Posterior cingulate gyrus (tissue), 11 donors: Measurements from ENCODE around the gene MSL1.

Experiments
- DNase-seq, 10 donors: peaks; one replicate each; pipeline versions ENCODE4 v3.0.0 to v3.0.0-alpha.2; 2020 to 2021; ENCODE audit warnings: mixed read lengths in 3 of 10
- intact Hi-C: fragments of 100-400 bp; cut with DNase I; formaldehyde crosslinking; loops from one replicate; pipeline ENCODE4 v1.15.1; 2023

The MSL1 gene

GRCh38 chr17:40090237-40091119 is 31.3 kb upstream of the MSL1 start:
- DNase-seq, result no peak
- intact Hi-C loops, result no loop called here

GRCh38 chr17:40091691-40092397 is 29.9 kb upstream of the MSL1 start:
- intact Hi-C loops, result no loop called here
- DNase-seq, result peak in 1 of 10 donors; percentile 78

GRCh38 chr17:40092581-40092980 is 29.2 kb upstream of the MSL1 start:
- peak in 2 of 10 donors; percentile 66 to 91 for DNase-seq
- intact Hi-C loops, result no loop called here

GRCh38 chr17:40093005-40093579 is 28.7 kb upstream of the MSL1 start:
- intact Hi-C loops, result no loop called here
- peak in 2 of 10 donors; percentile 85 to 90 for DNase-seq

GRCh38 chr17:40093580-40094201 is 28.1 kb upstream of the MSL1 start:
- intact Hi-C loops, result no loop called here

DNA sequence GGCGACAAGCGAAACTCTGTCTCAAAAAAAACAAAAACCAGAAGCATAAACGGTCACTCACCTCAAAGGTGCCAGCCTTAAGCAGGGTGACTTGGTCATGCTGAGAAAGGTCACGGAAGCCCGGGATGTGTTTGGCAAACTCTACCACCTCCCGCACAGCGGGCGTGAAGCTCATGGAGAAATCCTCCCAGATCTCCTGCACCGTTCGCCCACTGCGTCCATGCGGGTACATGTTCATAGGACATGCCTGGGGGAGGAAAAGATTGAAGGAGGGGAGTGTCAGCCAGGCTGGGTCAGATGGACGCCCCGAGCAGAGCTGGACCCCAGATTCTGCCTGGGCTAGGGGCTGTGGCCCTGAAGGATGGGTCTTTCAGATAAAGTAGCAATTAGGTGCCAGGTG is 26.9 kb upstream of the MSL1 start:
- intact Hi-C loops, result no loop called here
- no peak for DNase-seq

More at GRCh38 chr17:40093580-40094201, 28.1 kb upstream of the MSL1 start:
- DNase-seq, result no peak

GRCh38 chr17:40095351-40095943 is 26.3 kb upstream of the MSL1 start:
- intact Hi-C loops, result no loop called here

GRCh38 chr17:40095944-40096791 is 25.6 kb upstream of the MSL1 start:
- no peak for DNase-seq
- intact Hi-C loops, result no loop called here

More at GRCh38 chr17:40095351-40095943, 26.3 kb upstream of the MSL1 start:
- peak in 1 of 10 donors; percentile 82 for DNase-seq

GRCh38 chr17:40097087-40097486 is 24.7 kb upstream of the MSL1 start:
- DNase-seq, result no peak
- intact Hi-C loops, result no loop called here

DNA sequence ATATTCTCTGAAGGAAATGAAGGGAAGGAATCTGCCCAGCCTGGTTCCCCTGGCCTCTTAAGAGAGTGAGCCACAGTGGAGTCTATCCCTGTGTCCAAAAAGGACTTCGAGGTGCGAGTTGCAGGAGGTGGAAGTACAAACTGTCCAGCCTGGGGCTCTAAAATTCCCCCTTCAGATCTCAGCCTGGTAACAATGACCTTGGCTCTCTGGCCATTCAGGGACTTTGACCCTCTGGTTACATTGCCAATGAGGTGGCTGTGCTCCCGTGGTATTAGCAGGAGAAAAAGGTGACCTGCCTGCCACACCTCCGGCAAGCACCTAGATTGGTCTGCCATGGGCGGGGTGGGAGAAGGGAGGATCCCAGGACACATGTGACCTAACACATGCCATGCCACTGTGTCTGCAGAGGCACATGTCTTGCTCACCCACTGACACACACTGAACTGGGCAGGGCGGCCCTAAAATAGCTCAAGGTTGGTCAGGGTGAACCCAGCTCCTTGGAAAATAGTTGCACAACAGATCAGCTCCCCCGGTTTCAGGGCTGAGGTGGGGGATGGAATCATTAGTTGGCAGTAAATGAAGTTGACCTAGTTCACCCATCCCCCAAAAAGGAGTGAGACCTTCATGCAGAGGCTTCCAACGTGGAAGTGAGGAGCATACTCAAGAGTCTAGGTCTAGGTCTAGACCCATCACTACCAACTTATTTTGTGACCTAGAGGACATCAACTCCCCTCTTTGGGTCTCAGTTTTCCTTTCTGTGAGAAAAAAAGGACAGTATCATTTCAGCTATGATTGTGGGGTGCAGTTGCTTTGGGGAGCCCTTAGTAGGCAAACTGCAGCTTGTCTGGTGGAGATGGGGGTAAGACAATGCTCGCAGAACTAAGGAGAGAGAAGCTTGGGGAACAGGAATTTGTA is 23.6 kb upstream of the MSL1 start:
- intact Hi-C loops, result no loop called here
- no peak for DNase-seq

- intact Hi-C loops, result no loop called here
- DNase-seq, result peak; percentile 97 to 100 (median 98)
These were observed 22.7 kb upstream of the MSL1 start for GRCh38 chr17:40098846-40099618.

GRCh38 chr17:40099619-40100418 is 22.0 kb upstream of the MSL1 start:
- intact Hi-C loops, result no loop called here
- DNase-seq, result no peak

DNA sequence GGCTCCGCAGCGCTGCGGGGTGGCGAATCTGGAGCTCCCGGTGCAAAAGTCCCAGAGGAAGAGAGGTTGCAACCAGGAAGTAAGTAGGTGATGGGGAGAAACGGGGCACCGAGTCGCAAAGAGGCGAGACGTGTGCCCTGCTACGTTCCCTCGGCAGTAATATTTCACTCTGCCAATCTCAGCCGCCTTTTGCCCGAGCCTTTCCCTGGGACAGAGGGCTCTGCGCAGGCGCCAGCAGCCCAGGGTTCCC is 21.4 kb upstream of the MSL1 start, which contains the start of gene NR1D1:
TSS of gene NR1D1 (minus strand) at position 171 of the 250 bp plus-strand sequence. CDS start 495 bp downstream, outside the sequence.
- intact Hi-C loops, result no loop called here
- DNase-seq, result no peak

GRCh38 chr17:40100669-40101366 is 21.0 kb upstream of the MSL1 start:
- intact Hi-C loops, result no loop called here
- peak; percentile 96 to 100 (median 98) for DNase-seq

DNA sequence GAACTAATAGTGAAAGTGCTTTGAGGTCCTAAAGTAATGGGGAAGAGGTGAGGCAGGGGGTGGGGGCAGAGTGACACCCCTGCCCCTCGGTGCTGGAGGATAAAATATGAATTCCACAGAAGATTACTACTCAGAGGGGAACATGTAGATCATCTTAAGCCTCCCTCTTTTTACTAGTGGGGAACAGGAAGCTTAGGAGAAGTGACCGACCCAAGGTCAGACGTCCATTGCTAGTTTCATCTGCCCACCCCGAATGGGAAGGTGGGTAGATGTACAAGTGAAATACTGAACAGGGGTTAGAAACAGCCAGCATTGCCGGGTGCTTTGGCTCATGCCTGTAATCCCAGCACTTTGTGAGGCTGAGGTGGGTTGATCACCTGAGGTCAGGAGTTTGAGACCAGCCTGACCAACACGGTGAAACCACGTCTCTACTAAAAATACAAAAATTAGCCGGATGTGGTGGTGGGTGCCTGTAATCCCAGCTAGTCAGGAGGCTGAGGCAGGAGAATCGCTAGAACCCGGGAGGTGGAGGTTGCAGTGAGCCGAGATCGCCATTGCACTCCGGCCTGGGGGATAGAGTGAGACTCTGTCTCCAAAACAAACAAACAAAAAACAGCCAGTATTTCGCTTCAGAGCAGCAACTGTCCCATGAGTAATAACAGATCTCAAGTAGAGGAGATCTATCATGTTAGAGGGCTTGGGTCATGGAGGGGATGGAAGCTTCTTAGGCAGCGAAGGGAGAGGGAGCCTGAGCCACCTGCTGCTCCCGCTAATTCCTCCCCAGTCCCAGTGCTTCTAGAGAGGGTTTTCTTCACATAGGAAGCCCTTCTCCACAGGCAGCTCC is 20.2 kb upstream of the MSL1 start:
- DNase-seq, result no peak
- intact Hi-C loops, result no loop called here
